NCI-H510A treated with DMSO at 0.1 percent for 48 hours (cell line): ENCODE data around the gene ZNF25.
"Not testable (repeated sequence)": the region's sequence is repeated elsewhere in the genome, so short reads cannot be mapped to it uniquely, and the experiment has no call there.

ENCODE experiments used
- DNase-seq: peaks from one replicate; lab custom pipeline; 2025; lab: John Stamatoyannopoulos, UW

Gene ZNF25

GRCh38 chr10:37976091-37976879, at the start of gene ZNF25:
TSS of gene ZNF25 (minus strand) at chr10:37976647. CDS start at chr10:37971722, 4,925 bp downstream.
- peak; percentile 95 for DNase-seq

- DNase-seq = no peak
Observed at GRCh38 chr10:38025283-38025682, 48.8 kb upstream of the ZNF25 start.

DNA sequence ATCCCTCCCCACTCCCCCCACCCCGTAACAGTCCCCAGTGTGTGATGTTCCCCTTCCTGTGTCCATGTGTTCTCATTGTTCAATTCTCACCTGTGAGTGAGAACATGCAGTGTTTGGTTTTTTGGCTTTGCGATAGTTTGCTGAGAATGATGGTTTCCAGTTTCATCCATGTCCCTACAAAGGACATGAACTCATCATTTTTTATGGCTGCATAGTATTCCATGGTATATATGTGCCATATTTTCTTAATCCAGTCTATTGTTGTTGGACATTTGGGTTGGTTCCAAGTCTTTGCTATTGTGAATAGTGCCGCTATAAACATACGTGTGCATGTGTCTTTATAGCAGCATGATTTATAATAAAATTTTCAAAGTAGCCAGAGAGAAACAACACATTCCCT, 42.7 kb upstream of the ZNF25 start:
- not testable (repeated sequence) for DNase-seq

- no peak for DNase-seq
Observed at GRCh38 chr10:38016354-38016753, 39.9 kb upstream of the ZNF25 start.

GRCh38 chr10:38010119-38010903, 33.9 kb upstream of the ZNF25 start, which contains the start of gene ZNF33A:
TSS of gene ZNF33A (plus strand) at chr10:38010675. CDS start at chr10:38012342, 1,667 bp downstream.
- DNase-seq = peak; percentile 75

GRCh38 chr10:38007991-38008390, 31.5 kb upstream of the ZNF25 start:
- DNase-seq = no peak

DNA sequence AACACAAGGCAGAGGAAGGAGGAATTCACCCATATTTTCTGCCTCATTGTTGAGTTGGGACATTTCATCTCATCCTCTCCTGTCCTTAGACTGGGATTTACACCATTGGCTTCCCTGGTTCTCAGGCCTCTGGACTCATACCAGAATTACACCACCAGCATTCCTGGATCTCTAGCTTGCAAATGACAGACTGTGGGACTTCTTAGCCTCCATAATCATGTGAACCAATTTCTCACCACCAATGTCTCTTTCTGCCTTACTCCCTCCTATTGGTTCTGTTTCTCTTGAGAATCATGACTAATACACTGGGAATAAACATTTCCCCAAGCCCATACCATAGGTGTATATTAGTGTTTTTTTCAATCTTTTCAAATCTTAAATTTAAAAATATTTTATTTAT, 31.1 kb upstream of the ZNF25 start:
- DNase-seq = no peak

DNA sequence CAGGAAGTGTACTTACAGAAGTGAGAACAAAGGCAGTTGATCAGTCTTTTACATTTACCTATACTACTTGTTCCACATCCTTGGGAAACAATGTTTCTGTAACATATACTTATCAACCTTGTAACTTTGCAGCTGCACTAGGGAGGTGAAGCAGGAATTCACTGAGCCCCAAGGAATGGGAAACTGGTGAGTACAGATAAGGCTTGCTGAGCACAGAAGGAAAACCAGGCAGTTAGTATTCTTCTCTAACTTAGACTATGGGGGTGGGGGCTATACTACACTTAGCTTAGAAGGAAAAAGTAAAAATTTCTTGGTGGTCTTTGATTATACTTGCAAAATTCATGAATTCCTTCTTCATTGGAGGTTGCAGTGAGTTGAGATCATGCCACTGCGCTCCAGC, 27.1 kb upstream of the ZNF25 start:
- no peak for DNase-seq

GRCh38 chr10:38003026-38003425, 26.6 kb upstream of the ZNF25 start:
- no peak for DNase-seq

DNA sequence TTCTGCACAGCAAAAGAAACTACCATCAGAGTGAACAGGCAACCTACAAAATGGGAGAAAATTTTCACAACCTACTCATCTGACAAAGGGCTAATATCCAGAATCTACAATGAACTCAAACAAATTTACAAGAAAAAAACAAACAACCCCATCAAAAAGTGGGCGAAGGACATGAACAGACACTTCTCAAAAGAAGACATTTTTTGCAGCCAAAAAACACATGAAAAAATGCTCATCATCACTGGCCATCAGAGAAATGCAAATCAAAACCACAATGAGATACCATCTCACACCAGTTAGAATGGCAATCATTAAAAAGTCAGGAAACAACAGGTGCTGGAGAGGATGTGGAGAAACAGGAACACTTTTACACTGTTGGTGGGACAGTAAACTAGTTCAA, 24.0 kb upstream of the ZNF25 start:
- DNase-seq = not testable (repeated sequence)

DNA sequence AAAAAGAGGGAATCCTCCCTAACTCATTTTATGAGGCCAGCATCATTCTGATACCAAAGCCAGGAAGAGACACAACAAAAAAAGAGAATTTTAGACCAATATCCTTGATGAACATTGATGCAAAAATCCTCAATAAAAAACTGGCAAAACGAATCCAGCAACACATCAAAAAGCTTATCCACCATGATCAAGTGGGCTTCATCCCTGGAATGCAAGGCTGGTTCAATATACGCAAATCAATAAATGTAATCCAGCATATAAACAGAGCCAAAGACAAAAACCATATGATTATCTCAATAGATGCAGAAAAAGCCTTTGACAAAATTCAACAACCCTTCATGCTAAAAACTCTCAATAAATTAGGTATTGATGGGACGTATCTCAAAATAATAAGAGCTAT, 22.5 kb upstream of the ZNF25 start:
- not testable (repeated sequence) for DNase-seq

DNA sequence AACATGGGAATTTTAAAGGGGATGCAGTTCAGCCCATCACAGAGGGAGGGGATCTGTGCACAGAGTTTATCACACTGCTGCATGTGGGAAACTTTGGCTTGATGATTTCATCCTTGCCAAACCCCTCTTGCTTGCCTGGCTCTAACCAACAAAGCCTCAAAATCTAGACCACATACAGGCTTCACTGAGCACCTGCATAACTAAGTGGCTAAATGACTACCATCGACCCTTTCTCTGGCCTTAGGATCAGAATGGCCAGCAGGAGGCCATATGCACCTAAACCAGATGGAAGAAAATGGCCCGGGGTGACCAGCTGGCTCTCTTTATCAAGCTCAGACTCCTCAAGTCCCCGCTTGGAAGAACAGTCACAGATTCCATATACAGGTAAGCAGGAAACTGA, 15.6 kb upstream of the ZNF25 start:
- DNase-seq = no peak

GRCh38 chr10:37991655-37992054, 15.2 kb upstream of the ZNF25 start:
- DNase-seq = no peak

DNA sequence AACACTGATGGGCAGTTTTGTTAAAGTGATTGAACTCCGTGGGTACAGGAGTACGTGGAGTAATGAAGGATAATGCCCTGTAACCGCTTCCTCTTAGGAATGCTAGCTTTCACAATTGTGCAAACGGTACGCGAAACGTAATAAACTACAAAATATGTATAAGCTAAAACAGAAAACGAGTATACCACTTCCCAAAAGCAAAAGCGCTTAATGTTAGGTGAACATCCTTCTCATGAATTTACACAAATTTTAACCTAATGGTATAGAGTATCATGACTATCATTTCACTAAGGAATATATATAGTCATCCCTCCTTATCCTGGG, 395 bp upstream of the ZNF25 start:
- no peak for DNase-seq

GRCh38 chr10:37975401-37975991, 951 bp downstream of the ZNF25 start:
- DNase-seq = peak; percentile 14

- DNase-seq = no peak
Observed at GRCh38 chr10:37972396-37972795, 4.1 kb downstream of the ZNF25 start.

- no peak for DNase-seq
Observed at GRCh38 chr10:37965006-37965405, 11.4 kb downstream of the ZNF25 start.

DNA sequence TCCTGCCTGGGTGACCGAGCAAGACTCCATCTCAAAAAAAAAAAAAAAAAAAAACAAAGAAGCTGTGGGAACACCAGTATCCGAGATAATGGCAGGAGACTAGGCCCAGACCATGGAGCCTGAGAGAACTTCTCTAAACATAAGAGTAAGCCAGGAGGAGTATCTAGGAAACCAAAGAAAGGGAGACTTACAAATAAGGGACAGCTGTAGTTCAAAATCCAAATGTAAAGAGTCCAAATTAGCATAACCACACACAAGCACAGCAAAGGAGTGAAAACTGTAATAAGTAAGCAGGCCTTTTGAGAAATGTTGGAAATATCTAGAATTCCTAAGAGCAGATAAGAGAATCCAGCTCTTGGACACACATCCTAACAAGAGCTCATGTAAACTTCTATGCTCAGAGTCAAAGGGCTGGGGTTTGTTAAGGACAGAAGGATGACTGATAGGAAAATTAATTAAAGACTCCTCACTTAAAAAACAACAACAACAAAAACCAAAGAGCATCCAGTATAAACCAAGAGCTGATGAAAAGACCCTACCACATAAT, 15.8 kb downstream of the ZNF25 start:
- DNase-seq = no peak

DNA sequence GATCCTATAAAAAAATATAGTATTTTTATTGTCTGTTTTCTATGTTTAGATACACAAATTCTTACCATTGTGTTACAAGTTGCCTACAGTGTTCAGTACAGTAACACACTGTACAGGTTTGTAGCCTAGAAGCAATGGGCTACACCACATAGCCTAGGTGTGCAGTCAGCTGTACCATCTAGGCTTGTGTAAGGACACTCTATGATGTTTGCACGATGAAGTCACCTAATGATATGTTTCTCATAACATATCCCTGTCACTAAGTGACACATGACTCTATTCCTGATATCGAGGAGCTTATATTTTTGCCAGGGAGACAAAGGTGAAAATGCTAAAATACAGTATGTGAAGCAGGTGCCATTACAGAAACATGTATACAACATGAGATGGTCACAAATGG, 18.6 kb downstream of the ZNF25 start:
- DNase-seq = no peak

- DNase-seq = no peak
Observed at GRCh38 chr10:37952926-37953325, 23.5 kb downstream of the ZNF25 start.

DNA sequence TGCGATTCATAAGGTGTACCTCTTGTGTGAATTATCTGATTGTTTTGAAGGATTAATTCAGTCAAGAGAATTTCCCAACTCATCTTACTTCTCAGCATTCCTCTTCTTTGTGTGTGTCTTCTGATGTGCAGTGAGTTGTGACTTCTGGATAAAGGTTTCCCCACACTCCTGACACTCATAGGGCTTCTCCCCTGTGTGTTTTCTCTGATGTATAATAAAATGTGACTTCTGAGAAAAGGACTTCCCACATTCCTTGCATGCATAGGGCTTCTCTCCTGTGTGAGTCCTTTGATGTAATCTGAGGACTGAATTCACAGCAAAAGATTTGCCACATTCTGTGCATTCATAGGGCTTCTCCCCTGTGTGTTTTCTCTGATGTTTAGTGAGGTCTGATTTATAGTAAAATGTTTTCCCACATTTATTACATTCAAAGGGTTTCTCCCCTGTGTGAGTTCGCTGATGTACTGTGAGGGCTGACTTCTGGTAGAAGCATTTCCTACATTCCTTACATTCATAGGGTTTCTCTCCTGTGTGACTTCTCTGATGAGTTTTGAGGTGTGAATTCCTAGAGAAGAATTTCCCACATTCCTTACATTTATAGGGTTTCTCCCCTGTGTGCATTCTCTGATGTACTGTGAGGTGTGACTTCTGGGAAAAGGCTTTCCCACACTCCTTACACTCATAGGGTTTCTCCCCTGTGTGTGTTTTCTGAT, 24.2 kb downstream of the ZNF25 start:
- DNase-seq = no peak

- no peak for DNase-seq
Observed at GRCh38 chr10:37948210-37948609, 28.2 kb downstream of the ZNF25 start.
